GM12891 (cell line): ENCODE data around the gene TBL1X.

Experiments
- DNase-seq: peaks from one replicate; pipeline ENCODE4 v3.0.0; 2011; ENCODE audit warnings: low spot score; ENCODE audit not compliant: insufficient read length
- FAIRE-seq: peaks from 2 replicates; lab custom pipeline; 2011; peaks lifted over from hg19 to GRCh38; lab: Jason Lieb, UNC
- PAX5 ChIP-seq: IDR thresholded peaks from 2 replicates; pipeline ENCODE4 v1.6.1; 2011; ENCODE audit warnings: low read length, moderate library complexity, mild to moderate bottlenecking; ENCODE audit not compliant: insufficient read depth, severe bottlenecking
- POLR2A ChIP-seq: IDR thresholded peaks from 2 replicates; pipeline ENCODE4 v1.6.1; 2011; ENCODE audit warnings: low read depth, low read length, control low read depth
- POLR2AphosphoS5 ChIP-seq: IDR thresholded peaks from 2 replicates; pipeline ENCODE4 v1.6.1; 2011; ENCODE audit warnings: low read depth, low read length, control low read depth
- POU2F2 ChIP-seq: IDR thresholded peaks from 2 replicates; pipeline ENCODE4 v1.6.1; 2011; ENCODE audit warnings: low read depth, mild to moderate bottlenecking, control low read depth, low read length, moderate library complexity
- SPI1 ChIP-seq: IDR thresholded peaks from 2 replicates; pipeline ENCODE4 v1.6.1; 2011; ENCODE audit warnings: low read depth, low read length, control low read depth
- TAF1 ChIP-seq: IDR thresholded peaks from 2 replicates; pipeline ENCODE4 v1.6.1; 2011; ENCODE audit warnings: low read depth, low read length, control low read depth

The TBL1X gene

DNA sequence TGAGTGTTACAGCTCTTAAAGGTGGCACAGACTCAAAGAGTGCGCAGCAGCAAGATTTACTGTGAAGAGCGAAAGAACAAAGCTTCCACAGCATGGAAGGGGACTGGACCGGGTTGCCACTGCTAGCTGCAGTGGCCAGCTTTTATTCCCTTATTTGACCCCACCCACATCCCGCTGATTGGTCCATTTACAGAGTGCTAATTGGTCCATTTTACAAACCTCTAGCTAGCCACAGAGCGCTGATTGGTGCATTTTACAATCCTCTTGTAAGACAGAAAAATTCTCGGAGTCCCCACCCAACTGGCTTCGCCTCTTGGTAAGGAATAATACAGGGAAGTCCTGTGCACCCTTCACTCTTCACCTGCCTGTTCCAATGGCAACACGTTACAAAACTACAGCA lies 319.5 kb downstream of the TBL1X start:
- TF ChIP-seq POLR2AphosphoS5 (no peak), TAF1 (no peak), SPI1 (no peak), POLR2A (no peak), POU2F2 (no peak), PAX5 (no peak)
- no peak for FAIRE-seq
- DNase-seq: no peak

DNA sequence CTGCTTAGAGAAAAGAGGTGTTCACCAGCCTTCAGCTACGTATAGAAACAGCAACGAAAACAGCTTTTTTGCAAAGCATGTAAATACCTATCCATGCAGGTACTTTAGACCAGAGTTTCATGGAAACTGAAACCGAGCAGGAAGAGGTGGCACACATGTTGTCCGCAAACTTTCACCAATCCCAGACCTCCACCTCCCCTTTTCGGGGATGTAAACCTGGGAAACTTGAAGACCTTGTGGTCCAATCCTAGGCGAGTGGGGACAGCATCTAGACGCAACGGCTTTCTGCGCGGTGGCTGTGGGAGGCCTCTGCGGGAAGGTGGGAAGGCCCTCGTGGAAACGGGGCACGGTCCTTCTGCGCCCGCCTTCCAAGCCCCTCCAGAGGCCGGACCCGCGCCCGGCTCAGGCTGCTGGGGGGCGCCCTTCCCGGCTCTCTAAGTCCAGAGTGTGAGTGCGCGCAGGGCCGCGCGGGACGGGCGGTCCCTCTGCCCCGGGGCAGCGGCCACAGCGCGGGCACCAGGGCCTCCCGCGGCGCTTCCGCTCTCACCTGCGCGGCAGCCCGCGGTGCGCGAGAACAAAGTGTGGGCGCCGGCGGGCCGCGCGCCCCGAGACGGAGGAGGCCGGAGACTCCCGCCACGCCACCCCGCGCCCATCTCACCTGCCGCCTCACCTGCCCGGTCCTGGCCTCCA lies 320.5 kb downstream of the TBL1X start:
- DNase-seq (no peak), FAIRE-seq (no peak)
- TF ChIP-seq PAX5: no peak
- no peak for TF ChIP-seq POLR2AphosphoS5
- TF ChIP-seq SPI1: no peak
- no peak for TF ChIP-seq POU2F2
- no peak for TF ChIP-seq TAF1
- no peak for TF ChIP-seq POLR2A

DNA sequence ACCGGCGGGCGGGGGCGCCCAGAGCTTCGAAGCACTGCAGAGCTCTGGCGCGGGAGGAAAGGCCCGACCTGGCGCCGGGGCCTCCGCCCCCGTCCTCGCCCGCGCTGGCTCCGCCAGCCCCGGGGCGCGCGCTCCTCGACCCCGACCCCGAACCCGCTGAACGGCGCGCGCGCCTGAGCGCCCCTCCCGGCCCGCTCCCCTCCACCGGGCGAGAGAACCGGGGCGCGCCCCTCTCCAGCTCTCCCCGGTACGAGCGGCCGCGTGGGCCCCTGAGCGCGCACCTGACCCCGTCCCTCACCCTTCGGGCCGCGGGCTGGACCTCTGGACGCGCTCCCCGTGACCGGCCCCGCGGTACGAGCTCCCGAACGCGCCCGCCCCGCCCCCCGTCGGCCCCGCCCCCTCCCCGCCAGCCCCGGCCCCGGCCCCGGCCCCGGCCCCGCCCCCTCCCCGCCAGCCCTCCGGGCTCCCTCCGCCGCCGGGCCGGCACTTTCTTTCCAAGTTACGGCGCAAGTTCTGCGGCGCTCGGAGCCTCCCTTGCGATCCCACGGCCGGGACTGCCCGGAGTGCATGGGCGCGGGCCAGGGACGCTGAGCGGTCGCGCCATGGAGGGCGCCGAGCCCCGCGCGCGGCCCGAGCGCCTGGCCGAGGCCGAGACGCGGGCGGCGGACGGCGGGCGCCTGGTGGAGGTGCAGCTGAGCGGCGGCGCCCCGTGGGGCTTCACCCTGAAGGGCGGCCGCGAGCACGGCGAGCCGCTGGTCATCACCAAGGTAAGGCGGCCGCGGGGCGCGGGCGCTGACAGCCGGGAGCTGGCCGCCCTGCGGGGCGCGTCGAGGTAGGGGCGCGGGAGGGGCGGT lies 321.3 kb downstream of the TBL1X start, which contains the start of gene SHROOM2:
Gene SHROOM2 (plus strand): TSS at position 486 of the 854 bp plus-strand sequence. CDS start 117 bp downstream, at position 603.
- TF ChIP-seq TAF1: no peak
- TF ChIP-seq SPI1: no peak
- no peak for TF ChIP-seq POLR2AphosphoS5
- no peak for TF ChIP-seq POU2F2
- no peak for TF ChIP-seq POLR2A
- TF ChIP-seq PAX5: no peak
- no peak for DNase-seq
- no peak for FAIRE-seq

DNA sequence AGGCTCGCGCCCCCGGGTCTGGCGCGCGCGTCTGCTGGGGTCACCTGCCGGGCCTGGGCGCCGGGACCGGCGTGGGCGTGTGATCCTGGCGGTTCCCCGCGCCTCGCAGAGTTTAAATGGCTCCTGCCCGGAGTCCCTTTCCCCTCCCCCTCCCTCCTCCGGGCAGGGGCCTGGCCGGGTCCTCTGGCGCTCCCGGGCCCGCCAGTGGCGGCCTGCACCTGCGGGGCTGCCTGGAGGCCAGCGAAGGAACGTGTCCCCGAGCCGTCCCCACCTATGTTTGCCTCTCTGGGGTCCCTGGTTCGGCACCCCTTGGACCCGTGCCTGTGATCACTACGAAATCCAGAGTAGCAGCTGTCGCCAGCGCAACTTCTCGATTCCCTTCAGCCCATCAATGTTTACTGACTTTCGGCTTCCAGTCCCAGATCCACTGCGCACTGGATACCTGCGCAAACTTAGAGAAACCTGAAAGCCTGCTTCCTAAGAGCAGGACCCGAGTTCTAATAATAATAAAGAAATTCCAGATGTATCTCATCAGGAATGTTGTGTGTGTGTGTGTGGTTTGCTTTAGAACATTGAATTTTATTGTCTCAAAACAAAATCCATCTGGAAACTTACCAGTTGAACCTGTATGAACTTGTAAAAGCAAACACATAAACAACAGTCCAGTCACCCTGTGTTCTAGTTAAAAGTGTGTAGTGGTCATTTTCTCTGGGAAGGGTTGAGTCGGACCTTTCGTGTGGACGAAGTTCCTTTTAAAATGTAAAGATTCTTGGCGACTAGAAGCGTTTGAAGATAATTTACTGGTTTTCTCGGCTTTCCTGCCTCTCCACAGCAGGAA lies 322.2 kb downstream of the TBL1X start:
- FAIRE-seq: no peak
- TF ChIP-seq POLR2A (no peak), POU2F2 (no peak), PAX5 (no peak), TAF1 (no peak), SPI1 (no peak), POLR2AphosphoS5 (no peak)
- no peak for DNase-seq

DNA sequence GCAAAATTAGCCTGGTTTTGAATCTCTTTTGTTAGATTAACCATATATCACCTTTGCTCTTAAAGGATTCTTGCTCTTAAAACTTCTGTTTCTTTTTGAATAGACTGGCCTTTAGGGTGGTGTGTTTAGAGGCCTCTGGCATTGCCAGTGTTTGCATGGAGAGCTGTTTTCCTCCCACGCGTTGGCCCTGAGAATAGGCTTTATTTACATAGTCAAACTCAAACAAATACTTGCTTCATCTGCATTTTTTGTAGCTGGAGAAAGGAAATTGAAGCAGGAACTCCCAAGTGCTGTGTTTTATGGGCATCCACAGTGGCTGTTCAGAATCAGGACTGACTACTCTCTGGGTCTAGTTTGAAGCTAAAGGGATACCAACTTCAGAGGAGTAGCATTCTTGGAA lies 324.1 kb downstream of the TBL1X start:
- FAIRE-seq: no peak
- DNase-seq: no peak
- TF ChIP-seq PAX5 (no peak), POLR2A (no peak), SPI1 (no peak)

DNA sequence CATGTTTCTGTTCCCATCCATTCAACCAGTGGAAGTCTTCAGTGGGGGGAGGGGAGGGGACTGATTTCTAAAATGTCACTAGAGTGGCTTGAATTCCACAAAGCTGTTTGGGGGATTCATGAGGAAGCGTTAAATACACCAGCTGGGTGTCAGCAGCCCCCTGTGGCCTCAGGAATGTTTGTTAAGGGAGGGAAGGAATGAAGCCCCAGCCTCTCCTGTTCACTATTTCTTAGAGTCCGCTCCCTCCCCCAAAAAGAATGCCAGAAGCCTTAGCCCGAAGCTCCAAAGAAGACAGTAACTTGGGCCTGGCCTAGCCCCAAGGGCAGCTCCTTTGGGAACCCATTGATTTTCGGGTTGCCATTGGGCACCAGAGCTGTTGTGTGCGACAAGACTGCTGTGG lies 324.7 kb downstream of the TBL1X start:
- FAIRE-seq (no peak), DNase-seq (no peak)
- no peak for TF ChIP-seq POLR2AphosphoS5
- no peak for TF ChIP-seq SPI1
- TF ChIP-seq TAF1: no peak
- TF ChIP-seq PAX5: no peak
- TF ChIP-seq POLR2A: no peak
- TF ChIP-seq POU2F2: no peak
